GM21717 (cell line): ENCODE data around the gene ATP6AP2.
A peak's percentile ranks its signal among the peaks of the same experiment; 100 is the strongest.

ENCODE experiments used
- ATAC-seq: cut with Tn5 transposase; IDR thresholded peaks from one replicate; pipeline ENCODE4 v1.9.1; 2021; ENCODE audit warnings: mild to moderate bottlenecking, moderate library complexity; ENCODE audit not compliant: unreplicated experiment

The ATP6AP2 gene

GRCh38 chrX:40580537-40581335 is at the start of gene ATP6AP2:
ATP6AP2 (plus strand) TSS chrX:40580970; CDS start chrX:40581066, 96 bp downstream.
- ATAC-seq = peak; percentile 97

- ATAC-seq = no peak
These were observed 49.5 kb upstream of the ATP6AP2 start for GRCh38 chrX:40531056-40531826.

GRCh38 chrX:40537310-40537709 is 43.5 kb upstream of the ATP6AP2 start:
- ATAC-seq = no peak

GRCh38 chrX:40538406-40538805 is 42.4 kb upstream of the ATP6AP2 start:
- ATAC-seq = no peak

- ATAC-seq = peak; percentile 57
These were observed 41.3 kb upstream of the ATP6AP2 start for GRCh38 chrX:40539214-40540142.

GRCh38 chrX:40542208-40542607 is 38.6 kb upstream of the ATP6AP2 start:
- no peak for ATAC-seq

- no peak for ATAC-seq
These were observed 37.8 kb upstream of the ATP6AP2 start for GRCh38 chrX:40542972-40543371.

GRCh38 chrX:40543661-40544328 is 37.0 kb upstream of the ATP6AP2 start:
- ATAC-seq = no peak

GRCh38 chrX:40544343-40545266 is 36.2 kb upstream of the ATP6AP2 start:
- no peak for ATAC-seq

- ATAC-seq = no peak
These were observed 33.9 kb upstream of the ATP6AP2 start for GRCh38 chrX:40546870-40547269.

GRCh38 chrX:40550066-40550465 is 30.7 kb upstream of the ATP6AP2 start:
- no peak for ATAC-seq

- no peak for ATAC-seq
These were observed 28.0 kb upstream of the ATP6AP2 start for GRCh38 chrX:40552768-40553167.

- ATAC-seq = no peak
These were observed 22.2 kb upstream of the ATP6AP2 start for GRCh38 chrX:40558590-40558989.

GRCh38 chrX:40563784-40564183 is 17.0 kb upstream of the ATP6AP2 start:
- ATAC-seq = no peak

- ATAC-seq = no peak
These were observed 16.3 kb upstream of the ATP6AP2 start for GRCh38 chrX:40564447-40564846.

GRCh38 chrX:40570346-40571093 is 10.2 kb upstream of the ATP6AP2 start:
- ATAC-seq = peak; percentile 60

GRCh38 chrX:40571164-40571563 is 9.6 kb upstream of the ATP6AP2 start:
- ATAC-seq = peak; percentile 34

- ATAC-seq = no peak
These were observed 9.2 kb upstream of the ATP6AP2 start for GRCh38 chrX:40571600-40571999.

- no peak for ATAC-seq
These were observed 7.0 kb upstream of the ATP6AP2 start for GRCh38 chrX:40573763-40574162.
